ENCODE data around the gene FLYWCH1.

FLYWCH1 gene

DNA sequence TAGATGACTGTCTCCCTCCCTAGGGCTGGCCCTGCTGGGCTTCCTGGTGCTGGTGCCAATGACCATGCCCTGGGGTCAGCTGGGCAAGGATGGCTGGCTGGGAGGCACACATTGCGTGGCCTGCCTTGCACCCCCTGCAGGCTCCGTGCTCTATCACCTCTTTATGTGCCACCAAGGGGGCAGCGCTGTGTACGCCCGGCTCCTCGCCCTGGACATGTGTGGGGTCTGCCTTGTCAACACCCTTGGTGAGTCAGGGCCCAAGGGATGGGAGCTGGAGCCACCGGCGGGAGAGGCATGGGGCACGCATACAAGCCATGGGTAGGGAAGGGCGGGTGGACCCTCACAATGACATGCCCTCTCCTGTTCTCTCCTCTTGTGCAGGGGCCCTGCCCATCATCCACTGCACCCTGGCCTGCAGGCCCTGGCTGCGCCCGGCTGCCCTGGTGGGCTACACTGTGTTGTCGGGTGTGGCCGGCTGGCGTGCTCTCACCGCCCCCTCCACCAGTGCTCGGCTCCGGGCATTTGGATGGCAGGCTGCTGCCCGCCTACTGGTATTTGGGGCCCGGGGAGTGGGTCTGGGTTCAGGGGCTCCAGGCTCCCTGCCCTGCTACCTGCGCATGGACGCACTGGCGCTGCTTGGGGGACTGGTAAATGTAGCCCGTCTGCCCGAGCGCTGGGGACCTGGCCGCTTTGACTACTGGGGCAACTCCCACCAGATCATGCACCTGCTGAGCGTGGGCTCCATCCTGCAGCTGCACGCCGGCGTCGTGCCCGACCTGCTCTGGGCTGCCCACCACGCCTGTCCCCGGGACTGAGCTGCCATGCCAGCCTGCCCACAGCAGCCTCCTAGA is 59.6 kb downstream of the FLYWCH1 start:
- no peak for DNase-seq

DNA sequence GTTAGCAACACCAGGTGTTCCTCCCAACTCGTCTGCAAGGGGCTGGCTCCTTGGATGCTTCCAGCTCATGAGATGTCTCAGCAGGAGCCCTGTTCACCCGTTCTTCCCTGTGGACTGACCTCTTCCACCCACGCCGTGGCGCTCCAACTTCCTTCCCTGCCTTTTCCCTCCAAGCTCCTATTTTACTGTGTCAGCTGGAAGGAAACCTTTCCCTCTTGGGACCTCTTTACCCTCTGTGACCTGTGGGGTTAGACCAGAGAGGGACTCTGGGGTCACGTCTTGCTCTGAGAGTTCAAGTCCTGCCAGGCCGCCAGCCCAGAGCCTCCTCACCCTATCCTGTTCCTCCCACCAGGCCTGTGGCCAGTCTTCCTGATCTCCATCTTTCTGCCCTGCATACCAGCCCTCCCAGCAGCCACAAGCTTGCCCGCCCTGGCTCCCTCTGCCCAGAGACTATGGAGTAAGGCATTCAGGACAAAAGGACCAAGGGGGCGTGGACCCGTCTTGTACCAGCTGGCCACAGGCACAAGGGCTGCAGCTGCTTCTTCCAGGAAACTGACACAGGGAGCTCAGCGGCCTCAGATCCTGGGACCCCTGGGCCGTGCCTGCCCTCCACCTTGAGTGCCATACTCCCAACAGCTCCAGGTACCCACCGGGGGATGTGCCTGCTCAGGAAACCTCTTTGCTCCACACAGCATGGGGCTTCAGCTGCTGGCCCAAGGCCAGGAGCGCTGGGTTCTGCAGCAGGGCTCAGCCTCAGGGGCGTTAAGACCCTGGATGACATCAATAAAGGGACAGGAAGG is 60.5 kb downstream of the FLYWCH1 start:
- DNase-seq = no peak

DNA sequence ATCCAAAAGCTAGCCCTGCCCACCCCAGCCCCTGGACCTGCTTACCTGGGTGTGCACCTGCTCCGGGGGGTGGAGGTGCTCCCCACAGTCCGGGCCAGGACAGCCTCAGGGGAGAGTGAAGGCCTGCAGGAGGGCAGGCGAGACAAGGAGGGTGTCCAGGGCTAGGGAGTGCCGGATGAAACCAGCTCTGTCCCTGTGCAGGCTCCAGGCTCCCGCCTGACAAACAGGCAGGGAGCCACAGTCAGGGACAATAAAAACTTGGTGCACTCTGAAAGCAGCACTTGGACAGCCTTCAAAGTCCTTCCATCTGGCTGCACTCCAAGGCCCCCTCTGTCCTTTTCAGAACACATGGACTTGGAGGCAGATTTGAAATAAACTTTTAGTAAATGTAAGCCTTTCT is 61.4 kb downstream of the FLYWCH1 start:
- DNase-seq = no peak

DNA sequence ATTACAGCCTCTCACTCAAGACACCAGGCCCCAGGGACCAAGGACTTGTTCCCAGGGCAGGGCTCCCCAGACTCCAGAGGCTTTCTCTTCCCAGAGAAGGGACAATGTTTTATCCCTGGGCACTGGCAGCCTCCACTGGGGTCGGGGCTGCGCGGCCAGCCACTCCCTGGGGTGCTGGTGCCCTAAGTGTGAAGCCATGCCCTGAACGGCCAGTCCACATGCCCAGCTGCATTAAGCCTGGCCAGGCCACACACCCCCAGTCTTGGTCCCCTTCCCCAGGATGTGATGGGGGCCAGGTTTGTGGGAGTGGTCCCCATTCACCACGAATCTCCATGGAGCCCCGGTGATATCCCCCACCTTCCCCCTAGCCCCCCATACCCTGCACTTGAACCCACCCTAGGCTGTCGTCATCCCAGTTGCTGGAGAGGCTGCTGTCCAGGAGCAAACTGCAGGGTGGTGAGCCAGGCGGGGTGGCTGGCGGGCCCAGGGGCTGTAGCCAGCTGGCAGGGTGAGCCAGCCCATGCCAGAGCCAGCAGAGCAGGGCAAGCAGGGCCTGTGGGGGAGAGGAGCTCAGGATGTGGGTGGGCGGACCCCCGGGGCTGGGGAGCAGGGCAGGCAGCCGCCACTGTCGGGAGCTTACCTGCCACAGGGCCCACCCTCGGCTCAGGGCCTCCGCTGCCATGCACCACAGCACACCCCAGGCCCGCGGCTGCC is 62.0 kb downstream of the FLYWCH1 start:
- no peak for DNase-seq

DNA sequence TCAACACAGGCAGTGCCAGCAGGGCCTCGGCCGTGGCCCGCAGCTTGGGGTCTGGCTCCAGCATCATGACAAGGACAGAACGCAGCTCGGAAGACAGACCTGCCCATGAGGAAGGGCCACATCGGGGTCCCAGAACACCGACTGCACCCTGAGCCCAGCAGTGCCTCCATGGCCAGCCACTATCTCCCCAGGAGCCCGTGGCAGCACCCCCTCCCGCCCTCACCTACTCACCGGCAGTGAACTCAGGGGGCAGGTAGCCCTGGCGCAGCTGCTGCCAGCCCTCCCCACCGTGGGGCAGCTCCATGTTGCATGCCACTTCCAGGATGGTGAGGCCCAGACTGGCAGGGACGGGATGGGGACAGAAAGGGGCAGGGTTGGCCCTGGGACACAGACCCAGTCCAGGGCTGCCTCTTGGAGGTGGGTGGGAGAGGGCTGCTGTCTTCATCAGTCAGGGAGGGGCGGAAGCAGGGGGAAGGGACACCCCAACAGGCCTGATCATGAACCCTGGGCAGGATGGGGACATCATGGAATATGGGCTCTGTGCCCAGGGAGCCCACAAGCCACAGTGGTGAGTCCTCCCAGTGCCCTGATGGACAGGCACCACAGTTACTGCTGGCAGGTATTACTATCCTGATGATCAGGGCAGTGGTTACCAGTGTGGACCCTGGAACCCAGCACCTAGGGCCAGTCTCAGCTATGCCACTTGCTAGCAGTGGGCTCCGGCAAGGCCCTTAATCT is 62.8 kb downstream of the FLYWCH1 start:
- no peak for DNase-seq

DNA sequence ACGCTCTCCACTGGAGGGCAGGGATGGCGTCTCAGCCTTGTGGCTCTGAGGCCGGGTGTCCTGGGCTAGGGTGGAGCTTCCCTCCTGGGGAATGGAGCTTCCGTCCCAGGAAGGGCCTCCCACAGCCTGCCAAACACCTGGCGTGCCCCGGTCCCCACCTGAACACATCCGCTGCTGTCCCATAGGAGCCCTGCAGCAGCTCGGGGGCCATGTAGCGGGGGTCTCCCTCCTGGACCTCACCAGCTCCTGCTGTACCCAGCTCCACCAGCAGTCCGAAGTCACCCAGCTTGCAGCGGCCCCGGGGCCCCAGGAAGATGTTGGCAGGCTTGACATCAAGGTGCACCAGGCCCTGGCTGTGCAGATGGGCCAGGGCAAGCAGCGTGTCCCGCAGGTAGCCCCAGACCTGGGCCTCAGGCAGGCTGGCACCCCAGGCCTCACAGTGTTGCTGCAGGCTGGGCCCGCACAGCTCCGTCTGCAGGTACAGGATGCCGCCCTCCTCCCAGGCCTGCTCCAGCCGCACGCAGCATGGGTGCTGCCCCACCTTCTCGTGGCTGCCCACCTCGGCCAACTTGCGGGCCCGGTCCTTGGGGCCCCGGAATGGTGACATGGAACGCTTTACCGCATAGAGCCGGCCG is 63.5 kb downstream of the FLYWCH1 start:
- DNase-seq = no peak

DNA sequence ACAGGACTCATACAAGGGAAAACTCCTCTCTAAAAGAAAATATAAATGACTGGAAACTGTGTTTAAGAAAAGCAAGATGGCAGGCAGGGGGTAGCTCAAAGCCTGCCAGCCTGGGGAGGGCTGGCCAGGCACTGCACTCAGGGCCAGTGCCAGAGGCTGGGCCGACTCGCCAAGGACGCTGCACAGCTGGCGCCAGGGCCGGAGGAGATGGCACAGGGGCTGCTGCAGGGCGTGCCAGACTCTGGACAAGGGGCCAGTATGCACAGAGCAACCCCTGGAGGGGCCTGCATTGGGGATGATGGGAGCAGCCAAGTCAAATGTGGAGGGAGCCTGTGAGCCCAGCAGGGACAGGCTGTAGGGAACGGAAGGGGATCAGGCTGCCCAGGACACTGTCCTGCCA is 64.5 kb downstream of the FLYWCH1 start:
- DNase-seq = no peak

DNA sequence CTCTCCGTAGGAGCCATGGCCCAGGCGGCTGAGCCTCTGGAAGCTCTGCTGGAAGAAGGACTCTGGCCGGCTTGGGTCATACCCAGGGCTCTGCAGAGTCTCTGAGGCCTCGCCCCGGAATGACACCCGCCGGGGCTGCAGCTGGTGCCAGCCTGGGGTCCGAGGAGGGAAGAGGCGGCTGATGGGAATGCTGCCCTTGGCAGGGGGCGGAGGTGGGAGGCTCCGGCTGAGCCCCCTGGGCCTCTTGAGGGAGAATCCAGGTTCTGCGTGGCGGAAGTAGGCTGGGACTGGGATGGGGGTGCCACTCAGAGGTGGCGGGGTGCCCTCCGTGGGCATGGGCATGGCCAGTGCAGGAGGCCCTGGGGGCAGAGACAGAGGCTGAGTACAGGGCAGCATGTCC is 64.9 kb downstream of the FLYWCH1 start:
- DNase-seq = no peak

DNA sequence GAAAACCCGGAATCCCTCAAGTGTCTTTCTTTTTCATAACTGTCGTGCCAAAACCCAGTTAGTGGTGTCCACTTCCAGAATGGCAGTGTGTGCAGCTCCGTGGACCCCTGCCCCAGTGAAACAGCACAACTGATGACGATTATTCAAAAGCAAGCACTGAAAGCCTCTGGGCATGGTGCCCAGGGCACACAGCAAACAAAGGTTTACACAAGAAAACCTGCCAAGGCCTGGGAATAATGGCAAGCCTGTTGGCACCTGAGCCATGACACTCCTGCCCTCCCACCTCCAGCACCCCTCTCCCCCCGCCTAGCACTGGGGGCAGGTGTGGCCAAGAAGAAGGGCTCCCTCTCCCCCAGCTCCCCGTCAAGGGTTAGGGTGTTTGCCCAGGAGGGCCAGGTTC is 65.7 kb downstream of the FLYWCH1 start:
- no peak for DNase-seq

DNA sequence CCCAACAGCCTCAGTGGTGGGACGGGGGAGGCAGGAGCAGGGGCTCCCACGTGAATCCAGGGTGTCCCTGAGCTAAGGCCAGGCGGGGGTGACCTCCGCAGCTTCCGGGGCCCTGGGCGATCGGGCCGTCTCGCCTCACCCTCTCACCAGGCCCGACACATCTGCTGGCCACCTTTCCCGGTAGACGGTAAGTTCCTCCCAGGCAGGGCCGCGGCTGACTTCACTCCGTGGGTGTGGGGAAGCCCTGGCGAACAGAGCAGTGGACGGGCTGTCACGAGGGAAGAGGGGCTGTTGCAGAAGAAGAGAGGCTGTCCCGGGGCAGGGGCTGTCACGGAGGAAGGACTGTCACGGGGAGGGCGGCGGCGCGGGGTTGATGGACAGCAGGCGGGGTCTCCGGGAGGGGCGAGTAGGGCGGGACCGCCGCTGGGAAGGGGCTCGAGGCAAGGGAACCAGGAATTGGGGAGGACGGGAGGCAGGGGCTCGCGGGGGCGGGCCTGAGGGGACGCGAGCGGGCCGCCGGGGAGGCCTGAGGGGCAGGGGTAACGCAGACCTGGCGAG is 68.0 kb downstream of the FLYWCH1 start:
- DNase-seq = no peak

DNA sequence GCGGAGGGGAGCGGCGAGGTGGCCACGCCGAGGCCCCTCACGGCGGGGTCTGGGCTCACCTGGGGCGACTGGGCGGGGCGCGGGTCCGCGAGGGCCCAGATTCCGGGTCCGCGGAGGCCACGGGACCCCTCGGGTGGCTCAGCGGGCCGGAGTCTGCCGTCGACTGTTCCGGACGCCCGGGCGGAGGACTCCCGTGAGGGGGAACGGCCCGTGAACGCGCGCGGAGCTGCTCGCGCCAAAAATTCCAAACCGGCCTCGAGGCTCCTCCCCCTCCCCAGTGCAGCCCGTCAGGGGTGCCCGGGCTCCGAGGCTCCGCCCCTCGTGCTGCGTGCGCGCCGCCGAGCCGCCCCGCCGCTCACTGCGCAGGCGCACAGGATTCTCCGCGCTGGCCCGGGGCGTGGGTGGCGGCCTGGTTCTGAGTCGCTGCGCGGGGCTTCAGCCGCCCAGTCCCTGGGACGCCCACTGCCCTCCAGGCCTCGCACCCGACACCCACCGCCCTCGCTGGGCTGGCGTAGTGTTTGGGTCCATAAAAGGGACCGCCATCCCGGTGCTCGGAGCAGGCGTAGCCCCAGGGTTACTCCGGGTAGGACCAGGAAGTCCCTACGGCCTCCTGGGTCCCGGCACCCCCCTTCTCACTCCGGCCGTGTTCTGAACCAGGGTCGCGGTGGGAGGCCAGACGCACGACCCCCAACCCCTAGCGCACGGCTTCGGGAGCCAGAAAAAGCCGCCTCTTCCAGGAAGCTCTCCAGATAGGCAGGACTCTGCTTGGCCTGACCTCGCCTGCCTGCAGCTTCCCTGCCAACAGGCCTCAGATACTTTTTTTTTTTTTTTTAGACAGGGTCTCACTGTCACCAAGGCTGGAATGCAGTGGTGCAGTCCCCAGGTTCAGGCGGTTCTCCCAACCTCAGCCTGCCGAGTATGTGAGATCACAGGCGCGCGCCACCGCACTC is 68.8 kb downstream of the FLYWCH1 start, which contains the start of gene PKMYT1:
PKMYT1 (minus strand) TSS at position 220 of the 950 bp plus-strand sequence. CDS start 789 bp downstream, outside the sequence.
- DNase-seq = peak; percentile 59

DNA sequence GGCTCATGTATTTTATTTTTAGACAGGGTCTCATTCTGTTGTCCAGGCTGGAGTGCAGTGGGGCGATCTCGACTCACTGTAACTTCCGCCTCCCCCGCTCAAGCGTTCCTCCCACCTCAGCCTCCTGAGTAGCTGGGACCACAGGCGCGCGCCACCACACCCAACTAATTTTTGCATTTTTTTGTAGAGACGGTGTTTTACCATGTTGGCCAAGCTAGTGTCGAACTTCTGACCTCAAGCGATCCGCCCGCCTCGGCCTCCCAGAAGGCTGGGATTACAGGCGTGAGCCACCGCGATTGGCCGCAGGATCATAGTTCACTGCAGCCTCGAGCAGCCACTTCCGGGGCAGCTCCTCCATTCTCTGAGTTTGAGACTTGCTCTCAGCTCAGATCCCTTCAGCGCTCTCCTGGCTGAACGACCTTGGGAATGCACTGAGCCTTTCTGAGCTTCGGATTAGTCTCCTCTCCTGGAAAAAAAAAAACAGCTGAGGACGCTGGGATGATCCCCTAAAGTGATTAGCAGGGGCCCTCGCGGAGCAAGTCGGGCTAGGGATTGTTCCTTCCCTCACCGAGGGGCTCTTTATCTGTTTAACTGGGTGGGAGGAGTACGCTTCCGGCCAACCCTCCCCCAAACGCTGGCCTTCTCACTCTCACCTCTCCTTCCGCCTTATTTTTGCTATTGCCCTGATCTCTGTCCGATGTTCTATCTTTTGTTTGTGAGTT is 69.6 kb downstream of the FLYWCH1 start:
- DNase-seq = no peak

DNA sequence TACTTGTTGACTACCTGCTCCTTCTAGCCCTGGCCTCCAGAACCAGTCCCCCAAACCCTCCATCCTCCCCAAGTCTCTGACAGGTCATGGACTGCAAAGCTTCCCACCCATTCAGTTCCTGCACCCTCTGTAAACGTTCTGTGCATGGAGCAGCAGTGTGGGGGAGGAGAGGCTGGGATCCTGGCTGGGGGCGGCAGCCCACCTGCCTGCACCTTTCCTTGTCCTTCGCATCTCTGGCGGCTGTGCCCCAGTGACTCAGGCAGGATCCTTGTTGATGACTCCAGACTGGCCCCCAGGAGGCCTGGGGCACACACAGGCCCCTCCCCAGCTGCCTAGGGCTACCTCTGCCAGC is 70.1 kb downstream of the FLYWCH1 start:
- DNase-seq = no peak

DNA sequence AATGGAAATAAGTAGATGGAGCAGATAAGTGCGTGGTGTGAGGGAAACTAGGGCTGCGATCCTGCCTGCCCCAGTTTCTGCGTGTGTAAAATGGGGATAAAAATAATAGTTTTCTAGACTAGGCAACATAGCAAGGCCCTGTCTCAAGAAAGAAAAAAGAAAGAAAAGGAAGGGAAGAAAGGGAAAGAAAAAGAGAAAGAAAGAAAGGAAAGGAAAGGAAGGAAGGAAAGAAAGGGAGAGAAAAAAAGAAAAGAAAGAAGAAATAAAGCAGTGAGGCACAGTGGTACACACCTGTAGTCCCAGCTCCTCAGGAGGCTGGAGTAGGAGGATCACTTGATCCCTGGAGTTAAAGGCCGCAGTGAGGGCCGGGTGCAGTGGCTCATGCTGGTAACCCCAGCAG is 70.7 kb downstream of the FLYWCH1 start:
- no peak for DNase-seq

DNA sequence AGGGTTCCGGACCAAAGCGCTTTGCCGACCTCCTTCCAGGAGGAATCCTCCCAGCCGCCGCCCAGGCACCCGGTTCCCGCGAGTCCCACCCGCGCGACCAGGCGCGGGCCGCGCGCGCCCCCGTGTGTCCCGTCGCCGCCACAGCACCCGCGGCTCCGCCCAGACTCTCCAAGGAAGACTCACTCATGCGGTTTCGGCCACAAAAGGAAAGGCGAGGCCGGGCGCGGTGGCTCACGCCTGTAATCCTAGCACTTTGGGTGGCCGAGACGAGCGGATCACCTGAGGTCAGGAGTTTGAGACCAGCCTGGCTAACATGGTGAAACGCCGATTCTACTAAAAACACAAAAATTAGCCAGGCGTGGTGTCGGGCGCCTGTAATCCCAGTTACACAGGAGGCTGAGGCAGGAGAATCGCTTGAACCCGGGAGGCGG is 72.0 kb downstream of the FLYWCH1 start:
- DNase-seq = peak; percentile 34

DNA sequence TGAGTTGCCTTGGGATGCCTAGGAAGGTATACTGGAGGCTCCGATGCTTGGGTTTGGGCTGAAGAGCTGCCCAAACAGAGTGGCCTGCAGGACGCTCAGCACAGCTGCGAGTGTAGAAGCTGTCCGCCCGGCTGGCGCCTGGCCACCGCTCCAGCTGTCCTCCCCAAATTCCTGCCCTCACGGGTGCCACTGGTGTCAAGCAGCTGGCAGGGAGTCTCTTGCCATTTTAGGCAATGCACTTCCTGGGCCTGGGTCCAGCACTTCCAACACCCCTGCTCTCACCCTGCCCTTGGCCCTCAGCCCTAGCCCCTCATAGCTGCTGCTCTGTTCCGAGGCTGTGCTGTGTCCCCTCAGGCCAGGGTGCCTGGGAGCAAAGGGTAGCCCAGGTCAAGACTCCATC is 73.7 kb downstream of the FLYWCH1 start:
- DNase-seq = no peak

DNA sequence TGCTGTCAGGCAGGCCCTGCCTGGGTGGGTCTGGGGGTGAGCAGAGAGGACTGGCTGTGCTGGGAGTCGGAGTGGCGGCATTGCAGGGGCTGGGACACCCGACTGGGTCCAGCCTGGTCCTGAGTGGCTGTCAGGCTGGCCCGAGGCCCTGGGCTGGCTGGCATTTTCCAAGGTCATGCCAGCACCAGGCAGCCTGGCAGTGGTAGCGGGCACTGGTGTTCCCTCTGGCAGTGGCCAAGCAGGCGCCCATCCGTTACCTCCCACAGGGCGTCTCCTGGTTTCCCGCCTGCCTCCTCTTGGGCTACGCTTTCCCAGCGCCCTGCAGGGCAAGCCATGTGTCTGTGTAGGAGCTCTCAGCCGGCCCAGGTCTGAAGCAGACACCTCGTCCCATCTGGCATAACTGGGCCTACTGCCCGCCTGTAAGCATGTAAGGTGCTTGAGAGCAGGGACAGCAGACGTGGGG is 74.2 kb downstream of the FLYWCH1 start:
- no peak for DNase-seq

DNA sequence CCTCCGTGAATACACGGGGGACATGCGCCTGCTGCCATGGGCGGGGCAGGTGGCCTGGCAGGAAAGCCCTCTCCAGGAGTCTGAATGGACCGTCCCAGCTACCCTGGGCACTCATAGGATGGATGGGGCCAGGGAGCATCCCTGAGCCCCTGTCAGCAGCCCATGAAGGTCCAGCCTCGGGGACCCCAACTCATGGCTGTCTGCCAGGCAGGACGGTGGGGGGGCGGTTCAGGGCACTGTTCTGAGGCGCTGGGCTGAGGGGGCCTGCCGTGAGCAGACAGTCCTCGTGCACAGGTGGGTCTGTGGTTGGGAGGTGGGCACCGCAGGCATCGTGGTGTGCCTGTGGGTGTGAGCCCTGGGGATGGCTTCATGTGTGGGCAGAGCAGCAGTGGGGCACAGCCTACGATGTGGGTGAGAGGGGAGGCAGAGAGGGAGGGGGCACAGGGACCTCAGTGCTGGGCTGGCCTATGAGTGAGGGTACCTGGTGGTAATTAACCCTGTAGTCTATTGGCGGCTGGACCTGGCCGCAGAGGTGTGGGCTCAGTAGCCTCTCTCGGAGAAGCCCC is 75.0 kb downstream of the FLYWCH1 start:
- no peak for DNase-seq

DNA sequence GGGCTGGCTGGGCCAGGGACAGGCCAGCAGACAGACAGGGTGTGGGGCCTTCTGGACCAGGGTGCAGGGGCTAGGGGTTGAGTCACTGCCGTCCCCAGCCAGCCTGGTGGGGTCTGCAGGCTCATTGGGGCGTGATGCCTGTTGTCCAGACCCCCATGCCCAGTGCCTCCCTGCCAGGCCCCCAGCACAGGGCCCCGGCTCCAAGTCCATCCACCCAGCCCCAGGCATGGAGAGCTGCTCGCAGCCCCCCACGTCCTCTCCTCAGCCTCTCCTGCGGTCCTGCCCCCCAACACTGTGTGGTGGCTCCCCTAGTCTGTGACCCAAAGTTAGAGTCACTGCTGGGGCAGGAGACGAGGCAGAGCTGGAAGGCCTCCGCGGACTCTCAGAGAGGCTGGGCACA is 75.6 kb downstream of the FLYWCH1 start:
- no peak for DNase-seq

DNA sequence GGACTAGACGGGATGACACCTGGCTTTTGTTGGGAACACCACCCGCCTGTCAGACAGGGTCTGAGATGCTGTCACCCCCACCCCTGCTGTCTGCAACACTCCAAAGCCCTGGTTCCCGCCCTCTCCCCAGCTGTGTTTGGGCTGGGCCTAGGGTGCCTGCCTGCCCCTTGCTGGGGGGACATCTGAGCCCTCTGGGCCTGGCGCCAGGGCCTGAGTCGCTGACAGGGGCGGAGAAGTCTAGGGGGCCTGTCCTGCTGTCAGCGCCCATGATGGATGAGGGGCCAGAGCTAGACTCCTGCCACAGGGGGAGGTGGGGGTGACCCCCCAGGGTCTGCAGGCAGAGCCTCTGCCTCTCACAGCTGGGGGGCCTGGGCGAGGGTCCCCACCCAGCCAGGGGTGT is 76.1 kb downstream of the FLYWCH1 start:
- DNase-seq = no peak

Measured in NCI-H748 treated with DMSO at 0.1 percent for 48 hours (cell line).